Mesenteric fat pad (tissue), 1 donor: ENCODE results near the gene PRSS21. TPM values are rescaled to one million over a fixed set of nuclear protein-coding genes. Genes with fewer than 3 reads are reported as not detected.
A peak's percentile ranks its signal among the peaks of the same experiment; 100 is the strongest.

Source experiments
- DNase-seq: peaks from one replicate; pipeline ENCODE4 v3.0.0-alpha.2; 2020; ENCODE audit warnings: low spot score
- total RNA-seq: library from RNA; stranded (reverse); fragmentation: NEBNext Ultra II Directional; extraction: Animal tissue kit (Norgen Biotek cat#: 25700); gene quantifications from one replicate; pipeline ENCODE4 v1.2.1, GENCODE V29; 2021
- donor health status: DM: yes; HTN: yes; CAD: no.

Gene PRSS21
- total RNA-seq, 1 donor from 2014 or later, result not detected

DNA sequence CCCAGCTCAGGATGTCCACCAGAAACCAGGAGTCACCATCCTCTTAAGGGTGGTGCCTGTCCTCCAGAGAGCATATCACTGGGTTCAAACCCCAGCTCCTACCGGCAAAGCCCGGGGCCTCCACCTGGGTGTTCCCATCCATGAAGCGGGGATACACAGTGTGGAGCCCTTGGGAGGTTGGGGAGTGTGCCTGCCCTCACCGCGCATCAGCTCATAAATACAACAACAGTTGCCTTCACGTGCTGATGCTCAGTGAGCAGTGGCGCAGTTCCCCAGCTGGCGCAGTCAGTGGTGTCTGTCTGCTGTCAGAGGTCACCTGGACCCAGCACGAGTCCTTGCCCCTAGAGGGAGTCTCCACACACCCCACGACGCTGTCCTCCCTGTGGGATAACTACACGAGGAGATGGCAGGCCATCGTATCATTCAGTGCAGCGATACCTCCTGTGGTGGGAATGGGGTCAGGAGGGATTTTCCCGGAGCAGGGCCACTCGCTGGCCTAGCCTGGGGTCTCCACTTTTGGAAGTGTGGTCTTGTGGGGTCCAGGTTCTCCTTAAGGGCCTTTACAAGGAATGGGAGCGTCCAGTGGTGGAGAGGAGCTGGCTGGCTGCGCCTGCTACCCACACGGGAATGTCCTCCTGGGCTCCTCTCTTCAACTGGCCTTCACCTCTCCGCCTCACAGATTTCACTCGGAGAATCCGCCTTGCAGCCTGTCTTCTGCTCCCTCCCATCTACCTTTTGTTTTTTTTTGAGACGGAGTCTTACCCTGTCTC is 37.7 kb upstream of the PRSS21 start:
- peak; percentile 83 for DNase-seq

GRCh38 chr16:2779978-2780898 is 36.8 kb upstream of the PRSS21 start:
- peak; percentile 30 for DNase-seq

GRCh38 chr16:2782583-2783351 is 34.3 kb upstream of the PRSS21 start:
- peak; percentile 77 for DNase-seq

- DNase-seq, result peak; percentile 71
These were observed 33.3 kb upstream of the PRSS21 start for GRCh38 chr16:2783581-2784357.

GRCh38 chr16:2784358-2785100 is 32.5 kb upstream of the PRSS21 start:
- peak; percentile 60 for DNase-seq

DNA sequence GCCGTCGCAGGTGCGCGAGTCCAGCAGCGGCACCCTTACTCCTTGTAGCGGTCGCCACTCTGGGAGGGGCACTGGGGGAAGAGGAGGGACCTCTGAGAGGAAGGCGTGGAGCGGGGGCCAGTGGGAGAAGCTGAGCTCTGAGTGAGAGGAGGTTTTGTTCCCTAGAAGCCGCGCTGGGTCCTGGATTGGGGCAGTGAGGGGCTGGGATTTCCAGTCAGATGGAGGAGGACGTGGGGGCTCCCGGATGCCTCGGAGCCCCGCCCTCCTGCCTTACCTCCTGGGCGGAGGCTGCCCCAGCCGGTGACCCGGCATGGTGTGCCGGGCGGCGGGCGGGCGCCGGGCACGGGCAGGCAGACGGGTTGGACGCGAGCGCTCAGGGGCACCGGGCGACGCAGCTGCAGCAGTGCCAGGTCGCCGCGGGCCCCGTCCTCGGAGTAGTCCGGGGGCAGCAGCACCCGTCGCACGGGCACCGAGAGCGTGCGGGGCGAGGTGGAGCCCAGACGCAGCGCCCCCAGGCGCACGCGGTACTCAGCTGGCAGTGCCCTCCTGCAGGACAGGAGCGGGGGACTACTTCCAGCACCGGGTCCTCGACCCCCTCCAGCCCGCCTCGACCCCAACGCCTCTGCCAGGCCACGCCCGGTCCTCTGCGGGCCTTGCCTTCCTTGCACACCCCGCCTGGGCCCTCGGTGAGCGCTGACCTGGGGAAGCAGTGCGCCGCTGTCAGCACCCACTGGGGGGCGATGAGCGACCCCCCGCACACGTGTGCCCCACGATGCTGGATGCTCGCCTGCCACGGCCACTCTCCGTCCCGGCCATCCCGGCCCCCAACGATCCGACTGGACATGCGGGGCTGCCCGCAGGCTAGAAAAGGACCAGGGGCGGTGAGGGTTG is 31.7 kb upstream of the PRSS21 start:
- DNase-seq, result peak; percentile 86

DNA sequence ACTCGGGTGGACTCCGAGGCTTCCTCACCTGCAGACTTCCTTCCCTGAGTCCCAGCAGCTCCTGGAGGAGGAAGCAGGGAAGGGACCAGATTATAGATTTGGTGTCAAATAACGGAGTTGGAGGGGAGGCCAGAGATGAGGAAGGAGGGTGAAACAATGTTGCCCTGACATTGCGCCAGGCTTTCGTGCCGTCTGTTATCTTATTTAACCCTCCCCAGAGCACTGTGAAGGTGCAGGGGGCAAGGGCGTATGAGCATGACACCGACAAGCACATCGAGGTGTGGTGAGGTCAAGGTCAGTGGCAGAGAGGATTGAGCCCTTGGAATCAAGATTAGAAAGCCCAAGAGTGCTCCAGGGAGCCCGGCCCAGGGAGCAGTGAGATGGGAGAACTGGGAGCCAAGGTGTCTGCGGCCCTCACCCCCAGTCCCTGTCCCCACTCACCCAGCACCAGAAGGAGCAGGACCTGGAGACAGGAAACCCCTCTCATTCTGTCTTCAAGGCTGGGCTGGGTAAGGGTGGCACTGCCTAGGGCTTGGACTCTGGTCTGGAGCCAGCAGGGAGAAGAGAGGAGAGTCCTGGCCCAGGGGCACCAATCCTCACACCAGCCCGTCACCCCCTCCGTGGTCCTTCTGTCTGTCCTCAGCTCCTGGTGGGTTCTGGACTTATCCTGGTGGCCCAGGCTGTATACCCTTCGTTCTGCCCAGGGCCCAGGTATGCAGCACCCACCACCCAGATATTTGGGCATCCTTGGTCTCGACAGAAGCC is 30.8 kb upstream of the PRSS21 start:
- DNase-seq, result no peak

DNA sequence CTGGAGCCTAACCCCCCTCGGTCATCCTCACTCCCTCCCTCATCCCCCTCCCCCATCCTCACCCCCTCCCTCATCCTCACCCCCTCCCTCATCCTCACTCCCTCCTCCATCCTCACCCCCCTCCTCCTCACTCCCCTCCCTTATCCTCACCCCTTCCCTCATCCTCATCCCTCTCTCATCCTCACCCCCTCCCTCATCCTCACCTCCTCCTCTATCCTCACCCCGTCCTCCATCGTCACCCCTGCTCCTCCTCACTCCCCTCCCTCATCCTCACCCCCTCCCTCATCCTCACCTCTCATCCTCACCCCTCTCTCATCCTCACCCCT is 30.2 kb upstream of the PRSS21 start:
- no peak for DNase-seq

DNA sequence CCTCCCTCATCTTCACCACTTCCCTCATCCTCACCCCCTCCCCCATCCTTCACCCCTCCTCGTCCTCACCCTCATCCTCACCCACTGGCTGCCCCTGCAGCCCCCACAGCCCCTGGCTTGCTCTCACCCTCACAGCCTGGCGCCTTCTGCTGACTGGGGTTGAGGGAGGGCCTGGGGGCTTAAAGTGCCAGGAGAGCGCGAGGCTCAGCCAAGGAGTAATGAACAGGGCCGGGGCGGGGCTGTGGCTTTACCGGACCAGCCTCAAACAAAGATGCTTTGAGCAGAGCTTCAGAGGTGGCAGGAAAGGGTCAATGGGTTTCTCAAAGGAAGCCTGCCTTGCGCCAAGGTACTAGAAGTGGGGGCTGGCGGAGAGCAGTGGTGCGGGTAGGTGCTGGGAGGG is 29.6 kb upstream of the PRSS21 start, which contains the start of gene PRSS33:
TSS of gene PRSS33 (minus strand) at position 155 of the 400 bp plus-strand sequence. CDS start 1,013 bp downstream, outside the sequence.
- DNase-seq, result no peak

- no peak for DNase-seq
These were observed 29.1 kb upstream of the PRSS21 start for GRCh38 chr16:2787961-2788360.

DNA sequence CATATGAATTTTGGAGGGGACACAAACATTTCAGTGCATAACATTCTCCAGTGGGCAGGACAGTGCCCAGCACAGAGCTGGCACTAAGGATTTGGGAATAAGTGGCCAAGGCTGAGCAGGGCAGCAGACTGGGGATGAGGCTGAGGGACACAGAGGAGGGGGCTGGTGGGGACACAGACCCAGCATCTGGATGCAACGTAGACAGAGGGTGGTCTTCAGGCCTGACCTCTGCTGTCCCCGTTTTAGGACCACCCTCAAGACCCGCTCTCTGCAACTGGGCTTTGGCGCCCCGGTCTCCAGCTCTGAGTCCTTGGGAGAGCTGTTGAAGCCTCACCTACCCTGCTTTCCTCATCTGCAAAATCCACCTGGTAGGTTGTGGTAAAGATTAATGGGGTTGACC is 26.4 kb upstream of the PRSS21 start:
- no peak for DNase-seq

- no peak for DNase-seq
These were observed 25.9 kb upstream of the PRSS21 start for GRCh38 chr16:2791174-2791573.

DNA sequence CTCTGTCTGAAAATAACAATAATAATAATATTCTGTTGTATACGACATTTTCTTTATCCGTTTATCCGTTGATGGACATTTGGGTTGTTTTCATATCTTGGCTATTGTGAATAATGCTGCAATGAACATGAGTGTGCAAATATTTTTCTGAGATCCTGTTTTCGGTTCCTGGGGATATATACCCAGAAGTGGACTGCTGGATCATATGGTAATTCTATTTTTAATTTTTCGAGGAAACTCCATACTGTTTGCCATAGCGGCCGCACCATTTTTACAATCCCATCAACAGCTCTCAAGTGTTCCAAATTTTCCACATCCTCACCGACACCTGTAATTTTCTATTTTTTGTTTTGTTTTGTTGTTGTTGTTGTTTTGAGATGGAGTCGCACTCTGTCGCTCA is 24.1 kb upstream of the PRSS21 start:
- DNase-seq, result no peak

GRCh38 chr16:2795395-2796143 is 21.5 kb upstream of the PRSS21 start:
- no peak for DNase-seq

DNA sequence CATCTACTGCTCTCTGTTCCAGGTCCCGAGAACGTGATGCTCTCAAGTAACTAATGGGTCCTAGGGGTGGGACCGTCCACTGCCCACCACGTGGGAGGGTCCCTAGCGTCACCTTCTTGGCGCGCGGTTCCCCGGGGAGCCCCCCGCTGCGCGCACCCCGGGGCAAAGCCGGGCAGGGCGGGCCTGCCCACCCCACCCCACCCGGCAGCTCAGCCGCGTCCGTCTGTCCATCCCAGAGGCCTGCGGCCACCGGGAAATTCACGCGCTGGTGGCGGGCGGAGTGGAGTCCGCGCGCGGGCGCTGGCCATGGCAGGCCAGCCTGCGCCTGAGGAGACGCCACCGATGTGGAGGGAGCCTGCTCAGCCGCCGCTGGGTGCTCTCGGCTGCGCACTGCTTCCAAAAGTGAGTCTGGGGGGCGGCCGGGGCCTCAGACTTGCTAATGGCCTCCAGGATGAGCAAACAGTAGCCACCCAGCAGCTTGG is 18.3 kb upstream of the PRSS21 start:
- DNase-seq, result no peak

DNA sequence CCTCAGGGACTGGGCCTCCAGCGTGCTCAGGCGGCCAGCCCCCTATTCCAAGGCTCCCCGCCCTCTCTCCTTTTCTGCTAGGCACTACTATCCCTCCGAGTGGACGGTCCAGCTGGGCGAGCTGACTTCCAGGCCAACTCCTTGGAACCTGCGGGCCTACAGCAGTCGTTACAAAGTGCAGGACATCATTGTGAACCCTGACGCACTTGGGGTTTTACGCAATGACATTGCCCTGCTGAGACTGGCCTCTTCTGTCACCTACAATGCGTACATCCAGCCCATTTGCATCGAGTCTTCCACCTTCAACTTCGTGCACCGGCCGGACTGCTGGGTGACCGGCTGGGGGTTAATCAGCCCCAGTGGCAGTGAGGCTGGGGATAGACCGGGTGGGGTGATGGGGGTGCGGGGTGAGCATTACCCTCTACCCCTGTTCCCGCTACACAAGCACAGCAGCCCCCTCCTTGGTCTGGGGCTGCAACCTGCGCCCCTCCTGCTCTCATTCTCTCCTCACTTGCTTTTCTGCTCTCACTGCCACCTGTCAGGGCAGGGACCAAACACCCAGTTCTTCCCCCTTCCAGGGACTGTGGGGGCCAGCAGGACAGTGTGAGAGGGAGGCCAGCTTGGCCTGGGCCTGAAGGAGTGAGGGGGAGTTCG is 17.7 kb upstream of the PRSS21 start:
- DNase-seq, result no peak

DNA sequence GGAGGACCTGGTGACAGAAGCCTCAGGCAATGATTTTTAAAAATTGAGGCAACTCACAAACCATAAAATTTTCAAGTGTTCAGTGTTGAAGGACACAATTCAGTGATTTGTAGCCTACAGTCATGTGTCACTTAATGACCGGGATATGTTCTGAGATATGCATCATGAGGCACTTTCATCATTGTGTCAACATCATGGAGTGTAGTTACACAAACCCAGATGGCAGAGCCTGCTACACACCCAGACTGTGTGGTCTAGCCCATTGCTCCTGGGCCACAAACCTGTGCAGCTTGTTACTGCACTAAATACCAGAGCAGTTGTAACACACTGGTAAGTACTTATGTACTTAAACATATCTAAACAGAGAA is 17.2 kb upstream of the PRSS21 start:
- no peak for DNase-seq
